Kidney glomerular epithelial cell (primary cell): ENCODE results near the gene ARNT2.

Experiments
- DNase-seq: peaks from one replicate; lab custom pipeline; 2025; lab: John Stamatoyannopoulos, UW

ARNT2 gene

GRCh38 chr15:80557441-80558234 is 153.5 kb downstream of the ARNT2 start:
- DNase-seq, result no peak

- no peak for DNase-seq
Observed at GRCh38 chr15:80558631-80559319, 154.6 kb downstream of the ARNT2 start.

GRCh38 chr15:80559320-80559693 is 155.1 kb downstream of the ARNT2 start:
- DNase-seq, result no peak

- DNase-seq, result no peak
Observed at GRCh38 chr15:80559761-80560160, 155.6 kb downstream of the ARNT2 start.

GRCh38 chr15:80560601-80561400 is 156.6 kb downstream of the ARNT2 start:
- DNase-seq, result no peak

- DNase-seq, result no peak
Observed at GRCh38 chr15:80561500-80561899, 157.3 kb downstream of the ARNT2 start.

- no peak for DNase-seq
Observed at GRCh38 chr15:80562033-80562432, 157.9 kb downstream of the ARNT2 start.

- no peak for DNase-seq
Observed at GRCh38 chr15:80562846-80563245, 158.7 kb downstream of the ARNT2 start.

GRCh38 chr15:80563372-80563997 is 159.3 kb downstream of the ARNT2 start:
- DNase-seq, result no peak

- no peak for DNase-seq
Observed at GRCh38 chr15:80564056-80564455, 159.9 kb downstream of the ARNT2 start.

- DNase-seq, result no peak
Observed at GRCh38 chr15:80565398-80565797, 161.2 kb downstream of the ARNT2 start.

- no peak for DNase-seq
Observed at GRCh38 chr15:80565988-80566387, 161.8 kb downstream of the ARNT2 start.

GRCh38 chr15:80567721-80568157 is 163.6 kb downstream of the ARNT2 start:
- peak; percentile 53 for DNase-seq

- no peak for DNase-seq
Observed at GRCh38 chr15:80568298-80568697, 164.1 kb downstream of the ARNT2 start.

- DNase-seq, result no peak
Observed at GRCh38 chr15:80568876-80569605, 164.9 kb downstream of the ARNT2 start.

- DNase-seq, result no peak
Observed at GRCh38 chr15:80569656-80570055, 165.5 kb downstream of the ARNT2 start.

GRCh38 chr15:80570553-80570952 is 166.4 kb downstream of the ARNT2 start:
- no peak for DNase-seq

GRCh38 chr15:80572337-80572736 is 168.2 kb downstream of the ARNT2 start:
- DNase-seq, result no peak

GRCh38 chr15:80573606-80574005 is 169.4 kb downstream of the ARNT2 start:
- DNase-seq, result no peak

GRCh38 chr15:80574590-80574989 is 170.4 kb downstream of the ARNT2 start:
- no peak for DNase-seq

- DNase-seq, result no peak
Observed at GRCh38 chr15:80576519-80577090, 172.4 kb downstream of the ARNT2 start.
